Neural crest cell (in vitro differentiated cells): ENCODE measurements around the gene BCAP29. TPM values are rescaled to one million over a fixed set of nuclear protein-coding genes. Genes with fewer than 3 reads are reported as not detected.
A peak's percentile ranks its signal among the peaks of the same experiment; 100 is the strongest.

Experiments used
- DNase-seq: peaks from one replicate; pipeline ENCODE4 v3.0.0; 2021; ENCODE audit warnings: low read depth, mixed read lengths, low spot score
- H3K27ac Mint-ChIP-seq: one replicate; pipeline ENCODE4 v1.8.0; 2021; ENCODE audit warnings: mild to moderate bottlenecking, mixed read lengths; ENCODE audit not compliant: unreplicated experiment
- H3K27me3 Mint-ChIP-seq: 2 replicates; pipeline ENCODE4 v1.8.0; 2021; ENCODE audit warnings: low read depth, mild to moderate bottlenecking, mixed read lengths
- H3K36me3 Mint-ChIP-seq: 2 replicates; pipeline ENCODE4 v1.8.0; 2021; ENCODE audit warnings: low read depth, mild to moderate bottlenecking, mixed read lengths
- H3K4me1 Mint-ChIP-seq: 2 replicates; pipeline ENCODE4 v1.8.0; 2021; ENCODE audit warnings: mixed read lengths
- H3K4me3 Mint-ChIP-seq: one replicate; pipeline ENCODE4 v1.8.0; 2021; ENCODE audit warnings: mild to moderate bottlenecking, mixed read lengths
- H3K9me3 Mint-ChIP-seq: 2 replicates; pipeline ENCODE4 v1.8.0; 2021; ENCODE audit warnings: mixed read lengths
- total RNA-seq: library from RNA; stranded (reverse); gene quantifications from 2 replicates; pipeline ENCODE4 v1.2.1, GENCODE V29; 2021
- TF ChIP-seq, protein P1 (sequence below): fragments of 200-600 bp; sonication (generic); conservative IDR thresholded peaks from 2 replicates; pipeline ENCODE4 v1.5.0; 2021; ENCODE audit warnings: antibody characterized with exemption, mild to moderate bottlenecking

BCAP29 gene
- total RNA-seq, 1 donor from 2014 or later = 34.2 TPM

GRCh38 chr7:107622894-107623293, 42.8 kb downstream of the BCAP29 start:
- no peak overlapping the region for H3K27ac Mint-ChIP-seq
- H3K4me3 Mint-ChIP-seq = no peak overlapping the region
- TF ChIP-seq, protein P1, sequence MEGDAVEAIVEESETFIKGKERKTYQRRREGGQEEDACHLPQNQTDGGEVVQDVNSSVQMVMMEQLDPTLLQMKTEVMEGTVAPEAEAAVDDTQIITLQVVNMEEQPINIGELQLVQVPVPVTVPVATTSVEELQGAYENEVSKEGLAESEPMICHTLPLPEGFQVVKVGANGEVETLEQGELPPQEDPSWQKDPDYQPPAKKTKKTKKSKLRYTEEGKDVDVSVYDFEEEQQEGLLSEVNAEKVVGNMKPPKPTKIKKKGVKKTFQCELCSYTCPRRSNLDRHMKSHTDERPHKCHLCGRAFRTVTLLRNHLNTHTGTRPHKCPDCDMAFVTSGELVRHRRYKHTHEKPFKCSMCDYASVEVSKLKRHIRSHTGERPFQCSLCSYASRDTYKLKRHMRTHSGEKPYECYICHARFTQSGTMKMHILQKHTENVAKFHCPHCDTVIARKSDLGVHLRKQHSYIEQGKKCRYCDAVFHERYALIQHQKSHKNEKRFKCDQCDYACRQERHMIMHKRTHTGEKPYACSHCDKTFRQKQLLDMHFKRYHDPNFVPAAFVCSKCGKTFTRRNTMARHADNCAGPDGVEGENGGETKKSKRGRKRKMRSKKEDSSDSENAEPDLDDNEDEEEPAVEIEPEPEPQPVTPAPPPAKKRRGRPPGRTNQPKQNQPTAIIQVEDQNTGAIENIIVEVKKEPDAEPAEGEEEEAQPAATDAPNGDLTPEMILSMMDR = no peak
- H3K4me1 Mint-ChIP-seq = no peaks in the 10 kb centered on the region
- H3K27me3 Mint-ChIP-seq = no peaks in the 10 kb centered on the region
- no peak for DNase-seq
- H3K36me3 Mint-ChIP-seq = peaks cover 3% of the 10 kb centered on the region
- no peaks in the 10 kb centered on the region for H3K9me3 Mint-ChIP-seq

- TF ChIP-seq, protein P1 = no peak
- Mint-ChIP-seq H3K9me3 (no peaks in the 10 kb centered on the region), H3K36me3 (peaks cover 3% of the 10 kb centered on the region), H3K27me3 (no peaks in the 10 kb centered on the region), H3K4me3 (no peak overlapping the region), H3K27ac (no peak overlapping the region), H3K4me1 (peaks cover 2% of the 10 kb centered on the region)
- DNase-seq = no peak
Observed at GRCh38 chr7:107627002-107627401, 47.0 kb downstream of the BCAP29 start.

DNA sequence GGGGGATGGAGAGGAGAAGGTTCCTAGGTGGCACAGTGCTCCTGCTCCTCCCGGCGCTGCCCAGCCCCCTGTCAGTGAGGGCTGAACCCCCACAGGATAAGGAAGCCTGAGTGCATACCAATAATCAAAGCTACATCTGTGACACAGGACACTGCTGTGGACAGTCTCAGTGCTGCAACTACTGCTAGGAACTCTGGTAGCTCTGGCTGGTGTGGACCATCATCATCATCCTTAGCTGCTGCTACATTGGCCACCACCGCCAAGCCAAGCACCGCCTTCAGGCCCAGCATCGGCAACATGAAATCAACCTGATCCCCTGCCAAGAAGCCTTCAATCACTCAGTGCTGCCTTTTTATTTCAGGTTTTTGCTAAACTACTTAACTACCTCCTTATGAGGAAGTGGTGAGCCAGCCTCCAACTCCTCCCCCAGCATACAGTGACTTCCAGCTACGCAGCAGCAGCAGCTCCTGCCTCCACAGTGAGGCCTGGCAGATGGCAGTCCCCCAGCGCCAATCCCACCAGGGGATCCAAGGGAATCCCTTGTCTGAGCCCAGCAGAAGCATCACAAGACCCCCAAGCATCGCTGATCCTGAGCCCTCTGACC, 48.5 kb downstream of the BCAP29 start:
- DNase-seq = no peak
- H3K27ac Mint-ChIP-seq = no peak overlapping the region
- H3K4me3 Mint-ChIP-seq = no peak overlapping the region
- H3K9me3 Mint-ChIP-seq = no peaks in the 10 kb centered on the region
- TF ChIP-seq, protein P1 = no peak
- peaks cover 3% of the 10 kb centered on the region for H3K36me3 Mint-ChIP-seq
- H3K4me1 Mint-ChIP-seq = peaks cover 11% of the 10 kb centered on the region
- no peaks in the 10 kb centered on the region for H3K27me3 Mint-ChIP-seq

- H3K9me3 Mint-ChIP-seq = peaks cover 2% of the 10 kb centered on the region
- no peak for DNase-seq
- H3K27me3 Mint-ChIP-seq = no peaks in the 10 kb centered on the region
- peak overlapping the region; percentile 90 for H3K27ac Mint-ChIP-seq
- H3K4me3 Mint-ChIP-seq = no peak overlapping the region
- TF ChIP-seq, protein P1 = no peak
- H3K4me1 Mint-ChIP-seq = peaks cover 11% of the 10 kb centered on the region
- peaks cover 5% of the 10 kb centered on the region for H3K36me3 Mint-ChIP-seq
Observed at GRCh38 chr7:107630342-107630741, 50.3 kb downstream of the BCAP29 start.

DNA sequence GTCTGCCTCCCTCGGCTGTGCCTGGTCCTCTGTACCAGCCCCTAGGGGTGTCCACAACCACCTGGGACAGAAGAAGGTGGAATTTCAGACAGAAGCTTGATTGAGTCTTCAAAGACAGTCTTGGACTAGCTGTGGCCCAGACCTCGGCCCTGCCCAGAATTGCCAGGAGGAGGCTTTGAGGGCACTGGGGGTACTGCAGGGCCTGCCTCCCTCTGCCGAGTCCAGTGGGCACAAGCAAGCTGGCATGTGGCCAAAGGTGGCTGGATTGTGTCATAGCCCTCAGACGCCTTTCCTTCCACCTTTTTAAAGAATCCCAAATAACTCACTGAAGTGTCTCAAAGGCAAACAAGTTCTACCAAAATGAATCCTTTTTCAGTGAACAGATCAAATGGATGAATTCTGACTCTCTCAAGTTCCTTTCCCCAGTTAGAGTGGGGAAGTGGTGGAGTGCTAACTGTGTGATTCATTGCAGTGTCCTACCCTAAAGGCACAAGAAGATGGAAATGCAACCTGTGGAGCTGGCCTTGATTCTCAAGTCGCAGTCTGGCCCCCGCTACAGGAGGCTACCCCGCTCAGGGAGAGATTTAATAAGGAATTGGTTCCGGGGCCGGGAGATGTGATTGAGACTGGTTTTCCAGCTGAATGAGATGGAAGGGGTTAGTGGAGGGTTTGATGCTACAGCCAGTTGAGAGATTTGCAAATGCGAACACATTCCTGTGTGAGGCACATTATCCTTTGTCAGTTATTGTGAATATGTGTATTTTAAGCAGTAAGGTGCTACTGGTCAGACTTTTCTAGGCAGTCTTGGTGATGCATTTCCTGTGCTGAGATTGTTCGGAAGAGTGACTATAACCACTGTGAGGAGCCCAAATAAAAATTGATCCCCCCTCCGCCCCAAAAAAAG, 51.8 kb downstream of the BCAP29 start:
- Mint-ChIP-seq H3K4me3 (no peak overlapping the region), H3K36me3 (peaks cover 7% of the 10 kb centered on the region), H3K4me1 (peaks cover 11% of the 10 kb centered on the region), H3K27me3 (no peaks in the 10 kb centered on the region), H3K9me3 (peaks cover 4% of the 10 kb centered on the region), H3K27ac (no peak overlapping the region)
- DNase-seq = no peak
- TF ChIP-seq, protein P1 = no peak
